HG03457 (cell line): ENCODE data around the gene GDAP2.
"Not testable (repeated sequence)": the region's sequence is repeated elsewhere in the genome, so short reads cannot be mapped to it uniquely, and the experiment has no call there.

Experiments
- ATAC-seq: cut with Tn5 transposase; IDR thresholded peaks from one replicate; pipeline ENCODE4 v1.9.1; 2021; ENCODE audit warnings: moderate number of reproducible peaks; ENCODE audit not compliant: unreplicated experiment

GDAP2 gene

GRCh38 chr1:117902944-117903343 lies 26.5 kb downstream of the GDAP2 start:
- no peak for ATAC-seq

- ATAC-seq: no peak
Observed at GRCh38 chr1:117899801-117900200, 29.6 kb downstream of the GDAP2 start.

- no peak for ATAC-seq
Observed at GRCh38 chr1:117897551-117897950, 31.9 kb downstream of the GDAP2 start.

- ATAC-seq: peak; percentile 63
Observed at GRCh38 chr1:117895482-117896114, 33.8 kb downstream of the GDAP2 start.

- ATAC-seq: no peak
Observed at GRCh38 chr1:117894078-117894477, 35.3 kb downstream of the GDAP2 start.

- no peak for ATAC-seq
Observed at GRCh38 chr1:117892512-117892911, 36.9 kb downstream of the GDAP2 start.

GRCh38 chr1:117890452-117890851 lies 39.0 kb downstream of the GDAP2 start:
- no peak for ATAC-seq

- ATAC-seq: no peak
Observed at GRCh38 chr1:117886101-117886795, 43.2 kb downstream of the GDAP2 start.

- ATAC-seq: no peak
Observed at GRCh38 chr1:117883616-117884015, 45.8 kb downstream of the GDAP2 start.

- no peak for ATAC-seq
Observed at GRCh38 chr1:117879284-117879683, 50.1 kb downstream of the GDAP2 start.

GRCh38 chr1:117877823-117878222 lies 51.6 kb downstream of the GDAP2 start:
- ATAC-seq: no peak

- no peak for ATAC-seq
Observed at GRCh38 chr1:117871013-117871412, 58.4 kb downstream of the GDAP2 start.

- no peak for ATAC-seq
Observed at GRCh38 chr1:117861694-117862093, 67.7 kb downstream of the GDAP2 start.

- ATAC-seq: no peak
Observed at GRCh38 chr1:117860896-117861610, 68.4 kb downstream of the GDAP2 start.

- no peak for ATAC-seq
Observed at GRCh38 chr1:117859901-117860300, 69.5 kb downstream of the GDAP2 start.

GRCh38 chr1:117857418-117857817 lies 72.0 kb downstream of the GDAP2 start:
- no peak for ATAC-seq

- no peak for ATAC-seq
Observed at GRCh38 chr1:117852853-117853553, 76.4 kb downstream of the GDAP2 start.

- no peak for ATAC-seq
Observed at GRCh38 chr1:117851687-117852086, 77.7 kb downstream of the GDAP2 start.

GRCh38 chr1:117846674-117847425 lies 82.6 kb downstream of the GDAP2 start:
- no peak for ATAC-seq

GRCh38 chr1:117844478-117844877 lies 84.9 kb downstream of the GDAP2 start:
- ATAC-seq: not testable (repeated sequence)

GRCh38 chr1:117843791-117844190 lies 85.6 kb downstream of the GDAP2 start:
- no peak for ATAC-seq
